HS-5 (cell line): ENCODE measurements around the gene NRXN2.

Experiments
- DNase-seq: peaks from one replicate; pipeline ENCODE4 v3.0.0-alpha.2; 2012; ENCODE audit warnings: low read depth

NRXN2 gene

DNA sequence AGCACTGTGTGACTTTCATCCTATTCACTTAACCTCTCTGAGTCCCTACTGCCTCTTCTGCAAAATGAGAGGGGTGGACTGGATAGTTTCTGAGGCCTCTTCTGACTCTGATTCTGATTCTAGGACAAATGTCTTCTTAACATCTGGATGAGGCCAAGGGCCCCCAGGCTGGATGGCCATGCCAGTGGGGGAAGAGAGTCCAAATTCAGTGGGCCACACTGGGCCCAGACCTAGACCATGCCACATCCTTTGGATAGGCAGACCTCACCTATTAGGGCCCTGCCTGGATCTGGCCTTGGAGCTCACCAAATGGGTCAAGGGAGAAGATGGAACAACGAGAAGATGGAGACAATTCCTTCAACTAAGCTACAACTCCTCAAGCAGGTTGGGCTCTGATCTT lies 24.6 kb downstream of the NRXN2 start:
- DNase-seq, result no peak

DNA sequence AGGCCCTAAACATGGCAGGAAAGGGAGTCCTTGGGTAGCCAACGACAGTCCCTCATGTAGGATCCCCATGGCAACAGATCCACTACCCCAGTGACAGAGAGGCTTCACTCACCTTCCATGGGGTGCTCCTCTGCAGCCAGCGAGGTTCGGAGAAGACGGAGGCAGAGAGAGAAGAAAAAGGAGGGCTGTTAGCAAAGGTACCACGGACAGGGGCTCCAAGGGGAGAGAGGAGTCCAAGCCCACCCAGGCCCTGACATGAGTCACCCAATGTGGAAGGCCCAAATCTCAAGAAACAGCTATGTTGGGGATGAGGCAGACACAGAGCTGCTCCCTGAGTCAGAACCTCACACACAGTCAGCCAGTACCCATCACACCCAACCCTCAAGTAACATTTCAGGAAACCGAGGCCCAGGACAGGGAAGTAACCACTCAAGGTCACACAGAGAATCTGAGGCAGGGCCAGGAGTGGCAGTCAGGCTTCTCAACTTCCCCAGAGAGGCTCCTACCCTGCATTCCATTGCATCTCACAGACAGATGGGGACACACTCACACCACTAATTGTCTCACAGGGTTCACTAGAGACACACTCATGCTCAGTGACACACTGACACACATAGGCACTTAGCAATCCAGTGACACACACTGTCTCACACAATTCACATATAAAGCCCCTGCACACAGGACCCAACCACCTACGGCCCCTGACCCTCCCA lies 25.2 kb downstream of the NRXN2 start:
- no peak for DNase-seq

- no peak for DNase-seq
Observed at GRCh38 chr11:64696045-64696444, 27.0 kb downstream of the NRXN2 start.

- DNase-seq, result no peak
Observed at GRCh38 chr11:64695548-64695947, 27.4 kb downstream of the NRXN2 start.

GRCh38 chr11:64694821-64695365 lies 28.1 kb downstream of the NRXN2 start:
- no peak for DNase-seq

DNA sequence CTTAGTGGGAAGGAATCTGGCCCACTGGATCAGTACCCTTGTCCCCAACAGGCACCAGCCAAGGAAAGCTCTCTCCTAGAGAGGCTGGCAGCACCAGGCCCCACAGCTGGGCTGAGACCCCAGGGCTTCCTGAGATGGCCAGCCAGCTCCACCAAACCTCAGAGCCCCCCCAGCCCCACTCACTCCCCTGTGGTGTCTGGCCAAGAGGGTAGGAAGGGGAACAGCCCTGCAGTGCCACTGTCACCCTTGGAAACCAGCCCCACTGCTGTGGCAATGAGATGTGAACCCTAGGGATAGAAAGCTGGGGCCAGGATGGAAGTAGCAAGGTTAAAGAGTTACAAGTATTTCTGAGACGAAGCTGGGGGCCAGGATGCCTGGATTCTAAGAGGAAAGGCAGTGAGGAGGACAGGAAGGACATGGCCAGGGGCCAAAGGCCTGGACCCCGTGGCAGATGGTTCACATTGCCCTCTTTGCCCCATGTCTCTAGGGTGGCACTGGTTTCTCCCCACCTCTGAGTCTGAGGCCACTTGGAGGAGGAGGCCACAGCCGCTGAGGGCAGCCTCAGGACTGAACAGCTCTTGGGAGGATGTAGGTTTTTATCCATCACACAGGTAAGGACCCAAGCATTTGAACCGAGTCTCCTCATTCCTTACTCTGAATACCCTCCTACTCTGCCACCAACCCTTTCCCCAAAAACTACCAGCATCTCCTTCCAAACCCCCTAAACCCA lies 28.8 kb downstream of the NRXN2 start:
- no peak for DNase-seq

DNA sequence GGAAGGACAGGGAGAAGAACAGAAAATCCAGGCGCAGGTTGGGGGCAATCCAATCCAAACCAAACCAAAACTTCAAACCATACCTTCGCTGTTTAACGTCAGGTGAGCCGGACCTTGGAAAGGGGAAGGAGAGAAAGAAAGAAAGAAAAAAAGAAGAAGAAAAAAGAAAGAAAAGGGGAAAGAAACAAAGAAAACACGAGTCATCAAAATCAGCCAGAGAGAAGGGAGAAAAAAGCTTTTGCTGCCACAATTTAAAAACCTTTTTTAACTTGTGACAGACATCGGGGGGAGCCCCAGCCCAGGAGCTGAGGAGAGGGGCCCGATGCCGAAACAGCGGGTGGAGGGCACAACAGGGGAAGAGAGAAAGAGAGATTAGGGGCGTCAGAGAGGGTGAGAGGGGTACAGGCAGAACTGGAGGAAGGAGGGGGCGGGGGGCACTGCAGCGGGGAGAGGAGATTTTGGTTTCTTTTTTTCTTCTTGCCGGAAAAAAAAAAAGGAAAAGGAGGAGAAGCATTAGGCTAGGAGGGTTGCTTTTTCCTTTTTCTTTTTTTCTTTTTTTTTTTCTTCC lies 30.1 kb downstream of the NRXN2 start:
- DNase-seq, result no peak

DNA sequence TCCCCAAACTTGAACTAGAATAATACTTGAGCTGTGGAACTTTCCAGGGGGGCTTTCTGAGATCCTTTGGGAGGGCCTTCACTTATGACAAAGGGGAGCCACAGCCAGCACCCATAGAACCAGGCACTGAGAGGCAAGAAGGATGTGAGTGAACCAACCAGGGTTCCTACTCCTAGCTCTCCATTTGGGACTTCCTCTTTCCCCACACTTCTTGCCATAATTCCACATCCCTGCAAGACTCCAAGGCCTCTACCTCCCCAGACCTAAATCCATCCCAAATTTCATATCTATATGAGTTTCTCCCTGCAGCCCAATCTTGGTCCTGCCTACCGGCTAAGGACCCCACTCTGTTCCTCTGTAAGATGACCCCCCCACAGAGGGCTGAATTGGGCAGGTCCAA lies 31.5 kb downstream of the NRXN2 start:
- DNase-seq, result no peak

DNA sequence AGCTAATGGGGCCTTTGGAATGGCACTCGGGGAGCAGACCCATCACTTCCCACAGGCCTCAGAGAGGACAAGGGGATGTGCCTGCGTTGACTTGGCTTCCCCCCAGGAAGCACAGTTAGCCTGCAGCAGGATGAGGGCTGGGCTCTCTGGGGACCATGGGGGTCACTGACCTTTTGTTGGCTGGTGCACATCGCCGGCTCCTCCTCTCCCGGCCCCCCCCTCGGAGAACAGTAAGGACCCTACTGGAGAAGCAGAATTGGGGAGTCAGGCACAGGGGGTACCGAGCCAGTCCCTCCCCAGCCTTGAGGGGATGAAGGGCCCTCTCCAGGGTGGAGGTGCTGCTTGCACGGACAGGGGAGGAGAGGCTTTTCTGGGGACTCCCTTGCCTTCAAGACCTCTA lies 32.8 kb downstream of the NRXN2 start:
- DNase-seq, result no peak

- DNase-seq, result peak; percentile 59
Observed at GRCh38 chr11:64688534-64688982, 34.4 kb downstream of the NRXN2 start.

- no peak for DNase-seq
Observed at GRCh38 chr11:64687643-64688533, 35.1 kb downstream of the NRXN2 start.

DNA sequence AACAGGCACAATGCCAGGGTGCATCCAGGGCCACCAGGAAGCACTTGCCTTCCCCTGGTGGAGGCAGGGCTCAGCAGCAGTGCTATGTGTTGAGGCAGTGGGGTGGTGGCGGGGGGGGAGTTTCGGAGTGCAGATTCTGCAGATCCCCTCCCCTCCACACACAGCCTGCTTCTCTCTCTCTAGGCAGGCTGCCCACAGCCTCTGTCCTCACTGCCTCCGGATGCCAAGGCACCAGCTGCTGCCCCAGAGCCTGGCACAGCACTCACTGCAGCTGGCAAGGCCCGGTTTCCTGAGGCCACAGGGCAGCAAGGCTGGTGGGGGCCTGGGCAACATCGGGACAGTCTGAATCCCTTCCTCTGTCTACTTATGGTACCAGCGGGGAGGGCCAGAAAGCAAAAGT lies 35.8 kb downstream of the NRXN2 start:
- no peak for DNase-seq

DNA sequence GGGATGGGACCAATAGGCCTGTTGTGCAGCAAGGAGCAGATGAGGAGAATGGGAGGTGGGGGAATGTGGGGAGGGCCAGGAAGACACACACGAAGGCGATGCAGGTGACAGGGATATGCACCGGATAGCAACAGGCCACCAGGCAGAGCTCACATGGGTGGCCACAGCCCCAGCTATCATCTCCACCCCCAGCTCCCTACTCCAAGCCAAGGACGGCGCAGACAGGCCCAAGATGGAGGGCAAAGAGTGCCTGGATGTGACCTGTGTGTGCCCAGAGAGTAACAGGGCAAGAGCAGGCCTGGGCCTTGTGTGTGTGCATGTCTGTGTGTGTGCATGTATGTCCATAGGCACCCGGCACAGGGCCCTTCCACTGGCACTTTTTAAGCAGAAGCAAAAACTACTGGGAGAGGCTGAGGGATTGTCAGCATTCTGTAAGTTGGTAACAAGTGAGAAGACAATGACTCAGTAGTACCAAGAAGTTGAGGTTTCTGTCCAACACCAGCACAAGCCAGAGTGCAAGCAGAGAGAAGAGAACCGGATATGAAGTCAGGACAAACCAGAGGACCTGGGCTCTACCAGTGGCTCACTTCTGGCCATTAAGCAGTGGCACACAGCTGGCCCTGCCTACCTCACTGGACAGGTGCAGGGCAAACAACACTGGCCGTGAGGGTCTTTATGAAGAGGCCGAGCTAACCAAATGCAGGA lies 36.4 kb downstream of the NRXN2 start:
- DNase-seq, result no peak

DNA sequence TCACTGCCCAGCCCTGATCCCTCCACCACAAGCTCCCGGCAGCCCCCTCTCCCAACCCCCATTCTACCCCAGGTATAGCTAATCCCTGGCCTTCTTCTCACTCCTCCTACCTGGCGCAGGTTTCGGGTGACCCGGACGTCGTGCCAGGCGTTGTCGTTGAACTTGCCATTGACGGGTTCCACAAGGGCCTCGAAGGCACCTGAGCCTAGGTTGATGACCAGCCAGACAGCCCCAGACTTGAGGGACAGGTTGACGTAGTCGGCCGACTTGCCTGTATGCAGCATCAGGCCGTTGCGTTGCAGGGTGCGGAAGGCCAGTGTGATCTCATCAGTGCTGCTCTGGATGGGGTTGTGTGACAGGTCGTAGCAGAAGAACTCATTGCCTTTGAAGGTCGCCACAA lies 37.5 kb downstream of the NRXN2 start:
- DNase-seq, result no peak

DNA sequence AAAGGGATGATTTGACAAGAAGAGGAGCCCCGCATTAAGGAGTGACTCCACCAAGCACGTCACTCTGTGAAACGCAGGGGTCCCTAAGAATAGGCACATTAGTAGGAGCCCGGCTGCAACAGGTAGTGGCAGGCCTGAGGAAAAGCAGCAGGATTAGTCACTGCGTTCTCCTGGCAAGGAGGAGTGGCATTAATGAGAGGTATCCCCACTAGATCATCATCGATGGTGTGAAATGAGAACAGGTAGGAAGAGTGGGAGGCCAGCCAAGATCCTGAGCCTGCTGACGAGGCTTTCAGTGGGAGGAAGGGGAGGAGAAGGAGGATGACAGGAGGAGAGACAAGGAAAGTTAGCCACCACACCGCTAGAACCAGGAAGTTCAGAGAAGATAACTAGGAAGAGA lies 38.6 kb downstream of the NRXN2 start:
- no peak for DNase-seq

DNA sequence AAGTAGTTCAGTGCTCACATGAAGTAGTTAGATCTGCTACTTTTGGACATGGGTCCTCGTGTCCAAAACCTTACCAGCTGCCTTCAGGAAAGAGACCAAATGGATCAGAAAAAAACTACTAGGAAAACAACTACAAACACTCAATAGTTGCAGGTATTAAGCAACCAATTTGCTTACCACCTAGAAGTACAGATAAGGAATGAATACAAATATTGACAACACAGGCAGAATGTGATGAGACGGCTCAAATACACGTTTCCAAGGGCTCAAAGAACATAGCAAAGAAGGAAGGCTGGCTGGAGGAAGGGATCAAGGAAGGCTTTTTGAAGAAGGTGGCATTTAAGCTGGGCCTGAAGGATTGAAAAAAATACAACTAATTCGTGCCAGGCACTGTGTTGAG lies 41.8 kb downstream of the NRXN2 start:
- no peak for DNase-seq

DNA sequence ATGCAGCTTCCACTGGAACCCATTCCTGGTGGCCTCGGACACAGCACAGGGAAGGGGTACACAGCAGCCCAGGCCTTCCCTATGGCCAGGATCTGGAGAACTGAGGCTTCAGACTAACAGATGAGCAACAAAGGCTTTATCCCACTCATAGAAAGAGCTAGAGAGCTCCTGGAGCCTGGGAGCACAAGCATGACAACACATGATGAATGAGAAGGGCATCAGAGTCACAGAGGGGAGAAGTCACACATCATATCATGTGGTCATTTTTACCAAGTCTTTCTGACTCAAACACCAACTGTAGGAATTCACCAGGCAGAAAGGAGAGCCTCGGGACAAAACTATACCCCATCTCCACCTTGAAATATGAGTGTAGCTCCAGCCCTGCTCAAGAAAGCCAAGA lies 43.2 kb downstream of the NRXN2 start:
- no peak for DNase-seq

DNA sequence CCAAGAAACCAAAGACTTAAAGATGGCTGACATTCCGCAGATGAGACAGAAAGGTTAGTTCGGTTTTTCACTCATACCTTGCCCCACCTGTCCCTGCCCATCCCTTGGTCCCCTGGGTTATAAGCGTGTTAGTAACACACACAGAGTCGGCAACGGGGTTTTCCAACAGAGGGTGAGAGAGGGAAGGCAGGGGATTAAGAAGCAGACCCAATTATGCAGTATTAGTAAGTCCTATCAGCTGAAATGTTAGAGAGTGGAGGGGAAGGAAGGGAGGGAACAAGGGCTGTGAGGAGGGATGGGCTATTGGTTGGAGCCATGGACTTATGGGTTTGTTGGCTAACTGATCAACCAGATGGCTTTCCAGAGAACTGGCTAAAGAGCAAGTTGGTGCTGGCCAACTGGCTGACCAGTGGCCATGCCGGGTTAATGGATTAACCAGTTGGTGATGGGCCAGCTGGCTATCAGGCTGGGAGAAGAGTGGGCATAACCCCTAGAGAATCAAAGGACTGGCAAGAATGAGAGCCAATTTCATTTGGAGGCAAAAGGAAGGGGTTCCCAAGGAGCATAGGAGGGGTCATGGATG lies 45.5 kb downstream of the NRXN2 start:
- no peak for DNase-seq

GRCh38 chr11:64676261-64676615 lies 46.8 kb downstream of the NRXN2 start:
- no peak for DNase-seq

GRCh38 chr11:64675450-64676260 lies 47.3 kb downstream of the NRXN2 start:
- DNase-seq, result no peak
